A549 (cell line): Measurements from ENCODE around the gene CSPG4.
"Not testable (repeated sequence)": the region's sequence is repeated elsewhere in the genome, so short reads cannot be mapped to it uniquely, and the experiment has no call there.

Experiments
- EP300 ChIP-seq, 2 experiments: fragments of >200 bp; sonication (Bioruptor Twin); formaldehyde crosslinking; IDR thresholded peaks; 2 replicates in 1 of 2; 3 replicates in 1 of 2; pipeline ENCODE4 v1.6.1; 2016 to 2017
- GATA3 ChIP-seq: IDR thresholded peaks from 2 replicates; pipeline ENCODE4 v1.6.1; 2012; ENCODE audit warnings: borderline replicate concordance
- JUNB ChIP-seq: fragments of >200 bp; sonication (Bioruptor Twin); formaldehyde crosslinking; IDR thresholded peaks from 2 replicates; pipeline ENCODE4 v1.6.1; 2016
- MAFK ChIP-seq: fragments of 450-650 bp; IDR thresholded peaks from 2 replicates; pipeline ENCODE4 v1.6.1; 2014; ENCODE audit not compliant: partially characterized antibody
- NR3C1 ChIP-seq: fragments of >200 bp; sonication (Bioruptor Twin); formaldehyde crosslinking; IDR thresholded peaks from 3 replicates; pipeline ENCODE4 v1.6.1; 2017
- SMC3 ChIP-seq: fragments of >200 bp; sonication (Bioruptor Twin); formaldehyde crosslinking; IDR thresholded peaks from 3 replicates; pipeline ENCODE4 v1.6.1; 2018; ENCODE audit warnings: inconsistent platforms
- ZC3H11A ChIP-seq: fragments of 450-650 bp; IDR thresholded peaks from 2 replicates; pipeline ENCODE4 v1.6.1; 2014; ENCODE audit warnings: antibody characterized with exemption, mild to moderate bottlenecking
- ZNF302 ChIP-seq: fragments of 250-450 bp; sonication (Bioruptor Pico); IDR thresholded peaks from 2 replicates; pipeline ENCODE4 v1.9.0; 2021; ENCODE audit warnings: inconsistent platforms, mild to moderate bottlenecking, moderate library complexity
- TF ChIP-seq, protein P1 (sequence below): fragments of >200 bp; sonication (Bioruptor Twin); formaldehyde crosslinking; IDR thresholded peaks from 3 replicates; pipeline ENCODE4 v1.5.1; 2016
- TF ChIP-seq, protein P2 (sequence below): fragments of 200-600 bp; sonication (generic); IDR thresholded peaks from 2 replicates; pipeline ENCODE4 v1.6.1; 2016; ENCODE audit warnings: antibody characterized with exemption, mild to moderate bottlenecking, moderate library complexity
- TF ChIP-seq, protein P3 (sequence below): IDR thresholded peaks from 2 replicates; pipeline ENCODE4 v1.6.1; 2012

DNA sequence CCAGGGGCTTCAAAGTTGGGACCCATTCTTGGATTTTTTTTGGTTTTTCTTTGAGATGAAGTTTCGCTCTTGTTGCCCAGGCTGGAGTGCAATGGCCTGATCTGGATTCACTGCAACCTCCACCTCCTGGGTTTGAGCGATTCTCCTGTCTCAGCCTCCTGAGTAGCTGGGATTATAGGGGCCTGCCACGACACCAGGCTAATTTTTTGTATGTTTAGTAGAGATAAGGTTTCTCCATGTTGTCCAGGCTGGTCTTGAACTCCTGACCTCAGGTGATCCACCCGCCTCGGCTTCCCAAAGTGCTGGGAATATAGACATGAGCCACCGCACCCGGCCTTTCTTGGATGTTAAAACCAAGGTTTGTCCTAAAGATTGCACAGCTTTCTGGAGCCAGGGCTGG lies 78.7 kb downstream of the CSPG4 start:
- TF ChIP-seq ZNF302; GATA3; MAFK; ZC3H11A; EP300 (IDR thresholded peaks at IDR 0.05); NR3C1; JUNB; SMC3: not testable (repeated sequence)
- TF ChIP-seq, protein P1, sequence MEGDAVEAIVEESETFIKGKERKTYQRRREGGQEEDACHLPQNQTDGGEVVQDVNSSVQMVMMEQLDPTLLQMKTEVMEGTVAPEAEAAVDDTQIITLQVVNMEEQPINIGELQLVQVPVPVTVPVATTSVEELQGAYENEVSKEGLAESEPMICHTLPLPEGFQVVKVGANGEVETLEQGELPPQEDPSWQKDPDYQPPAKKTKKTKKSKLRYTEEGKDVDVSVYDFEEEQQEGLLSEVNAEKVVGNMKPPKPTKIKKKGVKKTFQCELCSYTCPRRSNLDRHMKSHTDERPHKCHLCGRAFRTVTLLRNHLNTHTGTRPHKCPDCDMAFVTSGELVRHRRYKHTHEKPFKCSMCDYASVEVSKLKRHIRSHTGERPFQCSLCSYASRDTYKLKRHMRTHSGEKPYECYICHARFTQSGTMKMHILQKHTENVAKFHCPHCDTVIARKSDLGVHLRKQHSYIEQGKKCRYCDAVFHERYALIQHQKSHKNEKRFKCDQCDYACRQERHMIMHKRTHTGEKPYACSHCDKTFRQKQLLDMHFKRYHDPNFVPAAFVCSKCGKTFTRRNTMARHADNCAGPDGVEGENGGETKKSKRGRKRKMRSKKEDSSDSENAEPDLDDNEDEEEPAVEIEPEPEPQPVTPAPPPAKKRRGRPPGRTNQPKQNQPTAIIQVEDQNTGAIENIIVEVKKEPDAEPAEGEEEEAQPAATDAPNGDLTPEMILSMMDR: not testable (repeated sequence)
- TF ChIP-seq, protein P2, sequence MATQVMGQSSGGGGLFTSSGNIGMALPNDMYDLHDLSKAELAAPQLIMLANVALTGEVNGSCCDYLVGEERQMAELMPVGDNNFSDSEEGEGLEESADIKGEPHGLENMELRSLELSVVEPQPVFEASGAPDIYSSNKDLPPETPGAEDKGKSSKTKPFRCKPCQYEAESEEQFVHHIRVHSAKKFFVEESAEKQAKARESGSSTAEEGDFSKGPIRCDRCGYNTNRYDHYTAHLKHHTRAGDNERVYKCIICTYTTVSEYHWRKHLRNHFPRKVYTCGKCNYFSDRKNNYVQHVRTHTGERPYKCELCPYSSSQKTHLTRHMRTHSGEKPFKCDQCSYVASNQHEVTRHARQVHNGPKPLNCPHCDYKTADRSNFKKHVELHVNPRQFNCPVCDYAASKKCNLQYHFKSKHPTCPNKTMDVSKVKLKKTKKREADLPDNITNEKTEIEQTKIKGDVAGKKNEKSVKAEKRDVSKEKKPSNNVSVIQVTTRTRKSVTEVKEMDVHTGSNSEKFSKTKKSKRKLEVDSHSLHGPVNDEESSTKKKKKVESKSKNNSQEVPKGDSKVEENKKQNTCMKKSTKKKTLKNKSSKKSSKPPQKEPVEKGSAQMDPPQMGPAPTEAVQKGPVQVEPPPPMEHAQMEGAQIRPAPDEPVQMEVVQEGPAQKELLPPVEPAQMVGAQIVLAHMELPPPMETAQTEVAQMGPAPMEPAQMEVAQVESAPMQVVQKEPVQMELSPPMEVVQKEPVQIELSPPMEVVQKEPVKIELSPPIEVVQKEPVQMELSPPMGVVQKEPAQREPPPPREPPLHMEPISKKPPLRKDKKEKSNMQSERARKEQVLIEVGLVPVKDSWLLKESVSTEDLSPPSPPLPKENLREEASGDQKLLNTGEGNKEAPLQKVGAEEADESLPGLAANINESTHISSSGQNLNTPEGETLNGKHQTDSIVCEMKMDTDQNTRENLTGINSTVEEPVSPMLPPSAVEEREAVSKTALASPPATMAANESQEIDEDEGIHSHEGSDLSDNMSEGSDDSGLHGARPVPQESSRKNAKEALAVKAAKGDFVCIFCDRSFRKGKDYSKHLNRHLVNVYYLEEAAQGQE: not testable (repeated sequence)
- TF ChIP-seq, protein P3, sequence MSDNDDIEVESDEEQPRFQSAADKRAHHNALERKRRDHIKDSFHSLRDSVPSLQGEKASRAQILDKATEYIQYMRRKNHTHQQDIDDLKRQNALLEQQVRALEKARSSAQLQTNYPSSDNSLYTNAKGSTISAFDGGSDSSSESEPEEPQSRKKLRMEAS: not testable (repeated sequence)
